ENCODE results near the gene GSTT2.
"Not testable (repeated sequence)": the region's sequence is repeated elsewhere in the genome, so short reads cannot be mapped to it uniquely, and the experiment has no call there.

Gene GSTT2

DNA sequence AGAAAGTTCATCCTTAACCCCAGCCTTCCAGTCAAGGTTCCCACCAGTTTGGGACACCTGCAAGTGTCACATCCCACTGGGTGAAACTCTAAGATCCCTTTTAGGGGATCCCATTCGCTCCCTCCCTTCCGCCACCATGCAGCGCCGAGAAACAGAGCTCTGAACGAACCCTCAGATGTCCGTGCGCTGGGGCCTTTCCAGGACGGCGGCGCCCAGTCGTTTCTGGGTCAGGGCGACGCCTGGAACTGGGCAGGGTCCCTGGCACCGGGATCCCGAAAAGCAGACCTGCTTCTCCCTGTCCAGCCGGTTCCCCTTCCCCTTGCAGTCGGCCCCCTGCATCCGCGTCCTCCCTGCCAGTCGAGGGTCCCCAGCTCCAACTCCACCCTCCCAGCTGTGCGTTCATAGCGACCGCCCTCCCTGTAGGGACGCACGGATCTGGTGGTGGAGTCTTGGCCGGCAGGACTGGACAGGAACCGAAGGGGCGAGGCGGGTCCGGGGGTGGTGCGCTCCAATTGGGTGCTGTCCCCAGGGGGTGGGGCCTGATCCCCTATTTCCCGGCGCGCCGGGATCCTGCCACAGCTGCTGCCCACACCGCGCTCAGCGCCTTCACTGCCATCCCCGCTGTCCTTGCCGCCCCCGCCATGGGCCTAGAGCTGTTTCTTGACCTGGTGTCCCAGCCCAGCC lies at the start of gene GSTT2:
GSTT2 (plus strand) TSS at position 578 of the 684 bp plus-strand sequence.
- DNase-seq (ENCODE audit: low read depth in 2 of 2, low spot score in 1 of 2) = not testable (repeated sequence)

DNA sequence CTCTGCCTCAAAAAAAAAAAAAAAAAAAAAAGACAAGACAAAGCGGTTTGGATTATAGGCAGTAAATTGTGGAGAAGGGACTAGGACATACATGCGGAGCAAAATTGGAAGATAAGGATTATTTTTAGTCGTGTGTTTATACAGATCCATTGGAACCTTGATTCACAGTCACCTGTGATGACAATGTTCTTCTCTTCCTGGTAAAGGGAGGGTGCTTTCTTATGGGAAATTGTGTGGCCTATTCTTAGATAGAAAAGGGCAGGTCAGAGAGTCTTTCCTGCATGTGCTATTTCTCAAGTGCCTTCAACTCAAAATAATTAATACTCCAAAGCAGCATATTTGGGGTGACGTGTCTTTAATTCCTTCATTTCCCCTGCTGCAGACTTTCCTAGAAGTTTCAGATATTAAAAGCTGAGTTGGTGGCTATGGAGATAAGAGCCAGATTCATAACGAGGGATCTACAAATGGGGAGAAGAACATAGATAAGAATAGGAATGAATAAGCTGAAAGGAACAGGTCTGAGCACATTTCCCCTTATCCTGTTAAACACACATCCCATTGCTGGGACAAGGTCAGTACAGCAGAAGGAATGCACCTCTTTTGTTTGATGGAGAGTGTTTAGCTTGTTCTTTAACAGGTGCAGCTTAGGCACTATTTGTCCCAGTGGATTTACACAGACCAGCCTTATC lies 41.5 kb upstream of the GSTT2 start:
- no peak for DNase-seq (ENCODE audit: low read depth in 2 of 2, low spot score in 1 of 2)

DNA sequence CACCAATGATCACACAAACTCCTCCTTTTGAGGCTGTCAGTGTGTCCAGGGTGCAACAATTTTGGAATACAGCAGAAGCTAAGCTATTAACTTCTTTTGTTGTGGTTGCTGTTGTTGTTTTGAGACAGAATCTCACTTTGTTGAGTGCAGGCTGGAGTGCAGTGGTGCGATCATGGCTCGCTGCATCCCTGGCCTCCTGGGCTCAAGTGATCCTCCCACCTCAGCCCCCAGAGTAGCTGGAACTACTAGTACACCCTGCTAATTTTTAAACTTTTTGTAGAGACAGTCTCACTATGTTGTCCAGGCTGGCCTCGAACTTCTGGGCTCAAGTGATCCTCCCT lies 40.9 kb upstream of the GSTT2 start:
- DNase-seq (ENCODE audit: low read depth in 2 of 2, low spot score in 1 of 2) = no peak

DNA sequence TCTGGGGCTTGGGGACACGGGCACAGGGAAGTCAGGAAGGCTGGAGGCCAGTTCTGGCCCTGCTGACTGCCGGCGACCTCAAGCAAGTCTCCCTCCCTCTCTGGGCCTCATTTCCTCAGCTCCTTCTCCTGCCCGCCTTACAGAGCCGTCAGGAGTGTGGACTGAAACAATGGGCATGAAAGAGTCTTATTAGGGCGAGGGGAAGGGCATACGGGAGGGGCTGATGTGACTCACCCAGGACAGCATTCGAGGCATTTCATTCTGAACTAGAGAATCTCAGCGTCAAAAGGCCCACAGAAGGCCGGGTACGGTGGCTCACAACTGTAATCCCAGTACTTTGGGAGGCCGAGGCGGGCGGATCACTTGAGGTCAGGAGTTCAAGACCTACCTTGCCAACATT lies 39.8 kb upstream of the GSTT2 start:
- not testable (repeated sequence) for DNase-seq (ENCODE audit: low read depth in 2 of 2, low spot score in 1 of 2)

DNA sequence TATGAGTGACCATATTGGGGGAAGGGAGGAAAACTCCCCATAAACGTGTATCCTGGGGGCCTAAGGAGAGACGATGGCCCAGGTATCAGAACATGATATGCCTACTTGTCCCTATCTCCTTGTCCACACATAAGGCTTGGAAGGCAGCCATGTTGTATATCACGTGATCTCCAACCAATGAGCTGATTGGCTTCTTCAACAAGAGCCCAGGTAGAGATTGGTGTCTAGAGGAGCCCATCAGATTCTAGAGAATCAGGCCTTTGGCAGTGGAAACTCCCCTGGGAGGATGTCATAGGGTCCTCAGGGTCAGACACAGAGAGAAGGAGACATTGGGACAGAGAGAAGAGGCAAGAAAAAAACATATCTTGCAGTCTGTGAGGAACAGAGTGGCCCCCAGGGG lies 32.5 kb upstream of the GSTT2 start:
- DNase-seq (ENCODE audit: low read depth in 2 of 2, low spot score in 1 of 2) = not testable (repeated sequence)

DNA sequence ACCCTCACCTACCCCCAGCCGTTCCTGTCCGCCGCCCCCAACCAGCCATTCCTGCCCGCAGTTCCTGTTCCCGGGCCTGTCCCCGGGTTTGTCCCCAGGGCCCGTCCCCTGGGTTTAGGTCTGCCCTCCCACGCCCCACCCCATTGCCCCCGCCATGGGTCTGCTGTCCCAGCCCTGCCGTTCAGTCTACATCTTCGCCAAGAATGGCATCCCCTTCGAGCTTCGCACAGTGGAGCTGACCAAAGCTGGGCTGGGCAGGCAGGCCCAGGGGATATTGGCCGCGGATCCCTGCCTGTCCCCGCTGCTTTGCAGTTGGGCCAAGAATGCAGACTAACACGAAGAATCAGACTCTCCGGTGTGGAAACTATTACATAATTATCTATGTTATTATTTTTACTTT lies 30.2 kb upstream of the GSTT2 start:
- DNase-seq (ENCODE audit: low read depth in 2 of 2, low spot score in 1 of 2) = not testable (repeated sequence)

DNA sequence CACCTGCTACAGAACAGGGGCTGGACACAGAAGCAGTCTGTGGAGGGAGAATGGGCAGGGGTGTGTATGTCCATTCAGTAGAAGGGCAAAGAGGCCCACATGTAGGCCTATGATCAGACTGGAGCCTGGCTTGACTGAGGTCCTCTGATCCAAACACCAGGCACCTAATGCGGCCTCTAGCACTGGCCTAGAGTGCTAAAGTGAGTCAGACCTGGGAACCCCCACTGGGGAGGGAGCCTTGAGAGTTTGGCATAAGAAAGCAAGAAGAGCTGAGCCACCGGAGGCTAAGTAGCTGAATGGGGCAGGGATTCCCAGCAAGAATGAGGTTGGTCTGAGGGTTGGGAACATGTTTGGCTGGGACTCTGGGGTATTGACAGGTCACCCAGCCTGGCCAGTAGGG lies 28.6 kb upstream of the GSTT2 start:
- not testable (repeated sequence) for DNase-seq (ENCODE audit: low read depth in 2 of 2, low spot score in 1 of 2)

DNA sequence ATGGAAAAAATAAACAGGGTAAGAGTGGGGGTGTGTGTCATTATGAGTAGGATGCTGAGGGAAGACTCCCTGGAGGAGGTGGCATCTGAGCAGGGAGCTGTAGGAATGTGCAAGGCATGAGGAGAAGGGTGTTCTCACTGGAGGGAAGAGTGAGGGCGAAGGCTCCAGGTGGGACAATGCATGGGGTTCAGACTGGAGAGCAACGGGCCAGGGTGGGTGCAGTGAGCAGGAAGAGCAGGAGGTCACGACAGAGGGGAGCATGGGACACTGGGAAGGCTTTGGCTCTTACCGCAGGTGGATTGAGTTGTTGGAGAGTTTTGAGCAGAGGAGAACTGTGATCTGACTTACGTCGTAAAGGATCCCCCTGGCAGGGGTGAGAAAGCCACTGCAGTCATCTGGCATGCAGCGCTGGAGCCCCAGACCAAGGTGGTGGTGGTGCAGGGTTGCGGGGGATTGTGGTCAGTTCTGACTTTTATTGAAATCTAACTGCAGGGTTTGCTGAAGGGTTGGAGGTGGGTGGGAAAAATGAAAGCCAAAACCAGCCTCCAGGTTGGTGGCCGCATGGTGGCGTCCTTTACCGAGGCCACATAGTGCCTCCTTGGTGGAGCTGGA lies 27.0 kb upstream of the GSTT2 start:
- not testable (repeated sequence) for DNase-seq (ENCODE audit: low read depth in 2 of 2, low spot score in 1 of 2)

DNA sequence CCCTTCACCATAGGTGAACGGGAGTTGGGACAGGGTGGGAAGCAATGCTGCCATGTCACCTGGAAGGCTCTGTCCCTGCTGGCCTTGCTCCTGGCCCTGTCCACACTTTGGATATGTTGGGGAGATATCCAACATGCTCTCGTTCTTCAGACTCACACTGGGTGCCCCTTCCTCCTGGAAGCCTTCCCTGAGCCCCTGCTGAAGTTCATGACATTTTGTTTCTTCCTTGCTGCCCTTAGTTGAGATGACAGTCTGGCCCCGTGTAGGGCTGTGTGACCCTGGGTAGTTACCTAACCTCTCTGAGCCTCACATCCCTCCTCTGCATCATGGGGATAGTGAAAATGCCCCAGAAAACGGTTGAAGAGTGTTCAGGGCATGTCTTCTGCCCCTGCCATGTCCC lies 26.4 kb upstream of the GSTT2 start:
- DNase-seq (ENCODE audit: low read depth in 2 of 2, low spot score in 1 of 2) = not testable (repeated sequence)

DNA sequence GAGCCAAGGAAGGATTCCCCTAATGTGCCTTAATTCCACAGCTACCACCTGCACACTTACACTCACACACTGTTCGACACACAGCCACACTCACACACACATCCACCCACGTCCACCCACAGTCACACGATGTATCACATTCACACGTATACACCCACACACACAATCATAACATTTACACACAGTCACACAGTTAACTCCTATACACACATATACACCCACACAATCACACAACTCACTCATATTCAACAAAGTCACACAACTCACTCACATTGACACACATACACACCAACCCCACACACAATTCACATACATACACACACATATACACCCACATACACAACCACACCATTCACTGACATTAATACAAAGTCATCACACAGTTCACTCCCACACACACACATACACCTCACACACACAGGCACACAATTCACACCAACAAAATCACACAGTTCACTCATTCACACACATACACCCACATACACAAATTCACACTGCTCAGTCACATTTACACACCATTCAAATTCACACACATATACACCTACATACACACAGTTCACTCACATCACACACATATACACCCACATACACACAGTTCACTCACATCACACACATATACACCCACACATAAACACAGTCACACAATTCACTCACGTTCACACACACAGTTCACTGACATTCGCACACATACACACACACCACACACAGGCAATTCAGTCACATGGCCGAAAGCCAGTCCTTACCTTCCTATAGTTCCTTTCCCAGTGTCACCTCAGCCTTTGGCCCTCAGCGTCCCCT lies 25.5 kb upstream of the GSTT2 start:
- not testable (repeated sequence) for DNase-seq (ENCODE audit: low read depth in 2 of 2, low spot score in 1 of 2)

DNA sequence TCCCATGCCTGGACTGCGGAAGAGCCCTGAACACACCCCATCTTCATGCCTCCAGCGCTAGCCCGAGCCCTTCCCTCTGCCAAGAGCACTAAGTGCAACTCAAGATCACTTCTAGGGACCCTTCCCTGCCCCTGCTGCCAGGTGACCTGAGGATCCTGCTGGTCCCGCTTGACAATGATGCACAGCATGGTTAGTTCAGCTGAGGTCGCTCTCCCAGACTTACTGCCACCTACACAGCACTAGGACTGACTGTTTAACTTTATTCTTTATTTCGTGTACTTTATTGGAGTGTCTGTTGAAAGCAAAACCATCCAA lies 25.0 kb upstream of the GSTT2 start:
- DNase-seq (ENCODE audit: low read depth in 2 of 2, low spot score in 1 of 2) = not testable (repeated sequence)

DNA sequence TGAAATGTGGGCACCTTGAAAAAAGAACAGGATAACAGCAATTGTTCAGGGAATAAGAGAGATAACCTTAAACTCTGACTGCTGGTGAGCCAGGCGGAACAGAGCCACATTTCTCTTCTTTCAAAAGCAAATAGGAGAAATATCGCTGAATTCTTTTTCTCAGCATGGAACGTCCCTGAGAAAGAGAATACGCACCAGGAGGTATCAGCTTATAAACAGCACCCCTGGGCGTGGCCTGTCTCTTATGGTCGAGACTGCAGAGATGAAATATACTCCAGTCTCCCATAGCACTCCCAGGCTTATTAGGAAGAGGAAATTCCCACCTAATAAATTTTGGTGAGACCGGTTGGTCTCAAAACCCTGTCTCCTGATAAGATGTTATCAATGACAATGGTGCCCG lies 24.0 kb upstream of the GSTT2 start:
- not testable (repeated sequence) for DNase-seq (ENCODE audit: low read depth in 2 of 2, low spot score in 1 of 2)

DNA sequence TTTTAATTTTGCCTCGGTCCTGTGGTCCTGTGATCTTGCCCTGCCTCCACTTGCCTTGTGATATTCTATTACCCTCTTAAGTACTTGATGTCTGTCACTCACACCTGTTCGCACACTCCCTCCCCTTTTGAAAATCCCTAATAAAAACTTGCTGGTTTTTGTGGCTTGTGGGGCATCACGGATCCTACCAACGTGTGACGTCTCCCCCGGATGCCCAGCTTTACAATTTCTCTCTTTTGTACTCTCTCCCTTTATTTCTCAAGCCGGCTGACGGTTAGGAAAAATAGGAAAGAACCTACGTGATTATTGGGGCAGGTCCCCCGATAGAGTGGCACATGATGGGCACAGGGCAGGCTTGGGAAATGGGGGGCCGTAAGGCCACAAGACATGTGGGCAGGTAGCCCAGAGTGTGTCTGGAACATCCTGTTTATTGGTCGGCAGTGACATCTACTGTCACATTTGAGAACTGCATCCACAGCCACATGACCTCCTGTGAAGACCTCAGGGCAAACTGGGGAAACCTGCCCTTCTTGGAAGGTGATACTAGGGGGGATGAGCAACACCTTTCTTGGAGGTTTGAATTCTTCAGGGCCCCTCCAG lies 23.5 kb upstream of the GSTT2 start:
- DNase-seq (ENCODE audit: low read depth in 2 of 2, low spot score in 1 of 2) = peak; percentile 27 to 80

DNA sequence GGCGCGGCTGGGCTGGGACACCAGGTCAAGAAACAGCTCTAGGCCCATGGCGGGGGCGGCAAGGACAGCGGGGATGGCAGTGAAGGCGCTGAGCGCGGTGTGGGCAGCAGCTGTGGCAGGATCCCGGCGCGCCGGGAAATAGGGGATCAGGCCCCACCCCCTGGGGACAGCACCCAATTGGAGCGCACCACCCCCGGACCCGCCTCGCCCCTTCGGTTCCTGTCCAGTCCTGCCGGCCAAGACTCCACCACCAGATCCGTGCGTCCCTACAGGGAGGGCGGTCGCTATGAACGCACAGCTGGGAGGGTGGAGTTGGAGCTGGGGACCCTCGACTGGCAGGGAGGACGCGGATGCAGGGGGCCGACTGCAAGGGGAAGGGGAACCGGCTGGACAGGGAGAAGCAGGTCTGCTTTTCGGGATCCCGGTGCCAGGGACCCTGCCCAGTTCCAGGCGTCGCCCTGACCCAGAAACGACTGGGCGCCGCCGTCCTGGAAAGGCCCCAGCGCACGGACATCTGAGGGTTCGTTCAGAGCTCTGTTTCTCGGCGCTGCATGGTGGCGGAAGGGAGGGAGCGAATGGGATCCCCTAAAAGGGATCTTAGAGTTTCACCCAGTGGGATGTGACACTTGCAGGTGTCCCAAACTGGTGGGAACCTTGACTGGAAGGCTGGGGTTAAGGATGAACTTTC lies 18.7 kb upstream of the GSTT2 start, which contains the start of gene GSTT2B:
GSTT2B (minus strand) TSS at position 112 of the 688 bp plus-strand sequence; CDS start at position 48, 64 bp downstream.
- DNase-seq (ENCODE audit: low read depth in 2 of 2, low spot score in 1 of 2) = not testable (repeated sequence)

DNA sequence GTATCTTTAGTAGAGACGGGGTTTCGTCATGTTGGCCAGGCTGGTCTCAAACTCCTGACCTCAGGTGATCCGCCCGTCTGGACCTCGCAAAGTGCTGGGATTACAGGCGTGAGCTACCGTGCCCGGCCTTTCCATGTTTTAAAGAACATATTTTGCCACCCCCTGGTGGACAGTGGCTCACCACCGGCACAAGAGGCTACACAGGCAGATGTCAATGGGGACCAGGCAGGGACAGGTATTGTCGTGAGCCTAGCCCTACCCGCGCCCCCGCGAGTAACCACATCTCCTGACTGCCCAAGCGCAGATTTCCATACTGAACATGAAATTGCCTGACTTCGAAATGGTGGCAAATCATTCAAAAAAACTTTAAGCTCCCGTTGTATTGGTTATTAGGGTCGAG lies 13.8 kb upstream of the GSTT2 start:
- DNase-seq (ENCODE audit: low read depth in 2 of 2, low spot score in 1 of 2) = not testable (repeated sequence)

DNA sequence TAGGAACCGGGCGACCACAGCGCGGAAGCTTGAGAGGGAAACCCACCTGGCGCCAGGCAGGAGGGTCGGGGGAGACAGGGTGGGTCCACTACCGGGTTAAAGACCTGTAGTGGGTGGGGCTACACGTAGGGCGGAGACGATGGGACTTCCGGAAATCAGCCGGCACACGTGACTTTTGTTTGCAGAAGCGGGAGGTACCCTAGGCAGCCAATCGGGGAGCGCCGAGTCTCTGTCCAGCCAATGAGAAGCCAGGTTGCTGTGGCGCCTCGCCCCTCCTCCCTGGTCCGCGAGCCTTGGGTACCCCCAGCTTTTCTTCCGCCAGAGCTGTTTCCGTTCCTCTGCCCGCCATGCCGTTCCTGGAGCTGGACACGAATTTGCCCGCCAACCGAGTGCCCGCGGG lies 13.4 kb upstream of the GSTT2 start, which contains the start of gene DDTL:
DDTL (plus strand) TSS at position 321 of the 400 bp plus-strand sequence; CDS start at position 348, 27 bp downstream.
- DNase-seq (ENCODE audit: low read depth in 2 of 2, low spot score in 1 of 2) = not testable (repeated sequence)

DNA sequence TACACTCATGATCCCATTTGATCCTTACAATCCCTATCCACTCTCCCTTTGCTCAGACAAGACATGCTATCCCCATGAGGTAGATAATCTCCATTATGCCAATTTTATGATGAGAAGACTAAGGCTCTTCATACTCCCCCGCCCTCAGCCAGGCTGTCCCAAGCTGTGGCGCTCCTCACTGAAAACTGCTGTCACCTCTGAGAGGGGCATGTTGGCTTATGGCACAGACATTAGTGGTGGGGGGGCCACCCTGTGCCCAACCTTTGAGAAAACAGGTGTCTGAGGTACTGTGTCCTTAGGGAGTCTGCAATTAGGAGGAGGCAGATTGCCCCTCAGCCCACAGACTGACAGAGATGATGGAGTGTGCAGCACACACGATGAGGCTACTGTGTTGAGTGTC lies 10.9 kb upstream of the GSTT2 start:
- DNase-seq (ENCODE audit: low read depth in 2 of 2, low spot score in 1 of 2) = no peak

DNA sequence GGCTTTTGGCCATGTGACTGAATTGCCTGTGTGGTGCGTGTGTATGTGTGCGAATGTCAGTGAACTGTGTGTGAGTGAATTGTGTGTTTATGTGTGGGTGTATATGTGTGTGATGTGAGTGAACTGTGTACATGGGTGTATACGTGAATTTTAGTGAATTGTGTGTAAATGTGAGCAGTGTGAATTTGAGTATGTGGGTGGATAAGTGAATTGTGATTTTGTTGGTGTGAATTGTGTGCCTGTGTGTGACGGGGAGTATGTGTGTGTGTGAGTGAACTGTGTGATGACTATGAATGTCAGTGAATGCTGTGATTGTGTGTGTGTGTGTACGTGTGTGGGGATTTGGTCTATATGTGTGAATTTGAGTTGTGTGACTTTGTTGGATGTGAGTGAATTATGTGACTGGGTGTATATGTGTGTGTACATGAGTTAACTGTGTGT lies 9.7 kb upstream of the GSTT2 start:
- no peak for DNase-seq (ENCODE audit: low read depth in 2 of 2, low spot score in 1 of 2)

DNA sequence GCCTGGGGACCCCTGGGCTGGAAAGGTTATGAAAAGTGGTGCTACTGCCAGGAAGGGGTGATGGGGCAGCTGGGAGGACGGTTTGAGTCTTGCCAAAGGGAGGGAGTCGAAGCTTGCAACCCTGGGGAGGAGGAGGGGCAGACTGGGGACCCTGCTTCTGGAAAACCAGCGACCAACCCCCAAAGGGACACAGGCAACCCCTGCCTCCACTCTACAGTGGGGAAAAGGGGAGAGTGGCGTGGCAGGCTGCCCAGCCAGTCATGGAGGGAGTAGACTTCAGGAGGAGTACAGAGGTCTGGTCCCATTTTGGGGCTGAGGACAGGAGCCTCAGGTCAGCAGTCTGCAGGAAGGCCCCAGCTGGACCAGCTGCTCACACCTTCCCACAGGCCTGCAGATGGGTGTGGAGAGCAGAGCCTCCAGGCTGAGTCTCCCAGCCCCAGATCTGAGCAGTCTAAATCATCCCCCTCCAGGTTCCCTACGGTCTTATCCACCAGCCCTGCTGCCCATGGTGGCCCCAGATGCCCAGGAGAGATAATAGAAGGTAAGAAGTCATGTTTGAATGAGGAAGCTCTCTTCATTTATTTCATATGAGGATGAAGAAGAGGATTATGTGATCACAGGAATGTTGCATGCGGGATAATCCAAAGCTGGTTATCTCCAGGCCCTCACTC lies 9.0 kb upstream of the GSTT2 start:
- no peak for DNase-seq (ENCODE audit: low read depth in 2 of 2, low spot score in 1 of 2)

DNA sequence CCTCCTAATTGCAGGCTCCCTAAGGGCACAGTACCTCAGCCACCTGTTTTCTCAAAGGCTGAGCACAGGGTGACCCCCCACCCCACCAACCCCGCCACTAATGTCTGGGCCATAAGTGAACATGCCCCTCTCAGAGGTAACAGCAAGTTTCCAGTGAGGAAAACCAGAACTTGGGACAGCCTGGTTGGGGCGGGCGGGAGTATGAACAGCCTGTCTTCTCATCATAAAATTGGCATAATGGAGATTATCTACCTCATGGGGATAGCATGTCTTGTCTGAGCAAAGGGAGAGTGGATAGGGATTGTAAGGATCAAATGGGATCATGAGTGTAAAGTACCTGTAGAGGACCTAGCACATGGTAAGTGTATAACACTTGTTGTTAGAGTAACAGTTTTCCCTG lies 8.0 kb upstream of the GSTT2 start:
- not testable (repeated sequence) for DNase-seq (ENCODE audit: low read depth in 2 of 2, low spot score in 1 of 2)
